ENCODE results near the gene NR2C2. TPM values are rescaled to one million over a fixed set of nuclear protein-coding genes. Genes with fewer than 3 reads are reported as not detected.

NR2C2 gene
- total RNA-seq, 4 donors from 2014 or later: 41.8 to 63.9 (median 44.2) TPM

DNA sequence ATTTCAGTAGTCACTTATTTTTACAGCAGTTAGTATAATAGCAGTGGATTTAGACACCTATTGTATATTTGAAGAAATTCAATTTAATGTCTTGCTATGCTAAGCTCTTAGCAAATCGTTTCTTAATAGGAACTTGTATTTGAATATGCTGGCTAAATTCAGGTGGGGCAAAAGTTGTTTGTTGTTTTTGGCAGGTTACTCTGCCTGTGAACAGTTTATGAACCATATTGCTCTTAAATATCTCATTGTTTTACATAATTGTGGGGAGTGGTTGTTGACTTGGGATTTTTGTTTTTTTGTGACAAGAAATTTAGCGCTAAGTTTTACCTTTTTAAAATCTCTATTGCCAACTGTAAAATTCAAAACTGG is 43.4 kb downstream of the NR2C2 start:
- TF ChIP-seq, protein P1, sequence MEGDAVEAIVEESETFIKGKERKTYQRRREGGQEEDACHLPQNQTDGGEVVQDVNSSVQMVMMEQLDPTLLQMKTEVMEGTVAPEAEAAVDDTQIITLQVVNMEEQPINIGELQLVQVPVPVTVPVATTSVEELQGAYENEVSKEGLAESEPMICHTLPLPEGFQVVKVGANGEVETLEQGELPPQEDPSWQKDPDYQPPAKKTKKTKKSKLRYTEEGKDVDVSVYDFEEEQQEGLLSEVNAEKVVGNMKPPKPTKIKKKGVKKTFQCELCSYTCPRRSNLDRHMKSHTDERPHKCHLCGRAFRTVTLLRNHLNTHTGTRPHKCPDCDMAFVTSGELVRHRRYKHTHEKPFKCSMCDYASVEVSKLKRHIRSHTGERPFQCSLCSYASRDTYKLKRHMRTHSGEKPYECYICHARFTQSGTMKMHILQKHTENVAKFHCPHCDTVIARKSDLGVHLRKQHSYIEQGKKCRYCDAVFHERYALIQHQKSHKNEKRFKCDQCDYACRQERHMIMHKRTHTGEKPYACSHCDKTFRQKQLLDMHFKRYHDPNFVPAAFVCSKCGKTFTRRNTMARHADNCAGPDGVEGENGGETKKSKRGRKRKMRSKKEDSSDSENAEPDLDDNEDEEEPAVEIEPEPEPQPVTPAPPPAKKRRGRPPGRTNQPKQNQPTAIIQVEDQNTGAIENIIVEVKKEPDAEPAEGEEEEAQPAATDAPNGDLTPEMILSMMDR (IDR thresholded peaks at IDR 0.05; ENCODE audit: low read depth): no peak

GRCh38 chr3:14991151-14991742 is 43.9 kb downstream of the NR2C2 start:
- TF ChIP-seq, protein P1 (IDR thresholded peaks at IDR 0.05; ENCODE audit: low read depth): no peak

GRCh38 chr3:14991818-14992612 is 44.6 kb downstream of the NR2C2 start:
- TF ChIP-seq, protein P1 (IDR thresholded peaks at IDR 0.05; ENCODE audit: low read depth): no peak

- TF ChIP-seq, protein P1 (IDR thresholded peaks at IDR 0.05; ENCODE audit: low read depth): no peak
Measured at GRCh38 chr3:14997941-14998340, 50.6 kb downstream of the NR2C2 start.

- TF ChIP-seq, protein P1 (IDR thresholded peaks at IDR 0.05; ENCODE audit: low read depth): no peak
Measured at GRCh38 chr3:15007681-15008141, 60.3 kb downstream of the NR2C2 start.

- TF ChIP-seq, protein P1 (IDR thresholded peaks at IDR 0.05; ENCODE audit: low read depth): no peak
Measured at GRCh38 chr3:15009167-15009566, 61.8 kb downstream of the NR2C2 start.

- TF ChIP-seq, protein P1 (IDR thresholded peaks at IDR 0.05; ENCODE audit: low read depth): no peak
Measured at GRCh38 chr3:15010664-15011063, 63.3 kb downstream of the NR2C2 start.
